ENCODE measurements around the gene MARCHF9.

MARCHF9 gene

DNA sequence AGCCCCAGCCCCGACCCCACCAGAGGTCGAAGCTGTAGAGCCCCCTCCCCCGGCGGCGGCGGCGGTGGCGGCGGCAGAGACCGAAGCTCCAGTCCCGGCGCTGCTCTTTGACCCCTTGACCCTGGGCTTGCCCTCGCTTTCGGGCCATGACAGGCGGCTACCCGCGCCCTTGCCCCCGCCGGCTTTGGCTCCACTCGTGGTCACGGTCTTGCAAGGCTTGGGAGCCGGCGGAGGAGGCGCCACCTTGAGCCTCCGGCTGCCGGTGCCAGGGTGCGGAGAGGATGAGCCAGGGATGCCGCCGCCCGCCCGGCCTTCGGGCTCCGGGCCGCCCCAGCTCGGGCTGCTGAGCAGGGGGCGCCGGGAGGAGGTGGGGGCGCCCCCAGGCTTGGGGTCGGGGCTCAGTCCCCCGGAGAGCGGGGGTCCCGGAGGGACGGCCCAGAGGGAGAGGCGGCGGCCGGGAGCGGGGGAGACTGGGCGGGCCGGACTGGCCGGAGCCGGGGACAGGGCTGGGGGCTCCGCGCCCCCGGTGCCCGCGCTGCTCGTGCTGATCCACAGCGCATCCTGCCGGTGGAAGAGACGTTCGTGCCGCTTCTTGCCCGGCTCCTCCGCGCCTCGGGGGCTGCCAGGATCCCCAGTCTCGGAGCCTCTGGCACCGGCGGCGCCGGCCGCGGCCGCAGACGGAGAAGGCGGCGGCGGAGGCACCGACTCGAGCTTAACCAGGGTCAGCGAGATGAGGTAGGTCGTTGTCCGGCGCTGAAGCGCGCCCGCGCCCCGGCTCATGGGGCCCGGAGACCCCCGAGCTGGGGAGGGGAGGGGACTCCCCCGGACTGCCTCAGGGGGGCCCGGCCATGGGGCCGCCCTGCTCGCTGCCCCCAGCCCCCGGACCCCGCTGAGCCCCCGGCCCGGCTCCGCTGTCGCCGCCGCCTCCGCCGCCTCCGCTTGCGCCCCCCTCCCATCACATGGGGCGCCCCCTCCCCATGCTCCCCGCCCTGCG is 17.1 kb upstream of the MARCHF9 start:
- H3K27ac ChIP-seq = no peak overlapping the region
- no peak for TF ChIP-seq ZFX (IDR thresholded peaks at IDR 0.05; ENCODE audit: borderline replicate concordance)
- TF ChIP-seq, protein P1, sequence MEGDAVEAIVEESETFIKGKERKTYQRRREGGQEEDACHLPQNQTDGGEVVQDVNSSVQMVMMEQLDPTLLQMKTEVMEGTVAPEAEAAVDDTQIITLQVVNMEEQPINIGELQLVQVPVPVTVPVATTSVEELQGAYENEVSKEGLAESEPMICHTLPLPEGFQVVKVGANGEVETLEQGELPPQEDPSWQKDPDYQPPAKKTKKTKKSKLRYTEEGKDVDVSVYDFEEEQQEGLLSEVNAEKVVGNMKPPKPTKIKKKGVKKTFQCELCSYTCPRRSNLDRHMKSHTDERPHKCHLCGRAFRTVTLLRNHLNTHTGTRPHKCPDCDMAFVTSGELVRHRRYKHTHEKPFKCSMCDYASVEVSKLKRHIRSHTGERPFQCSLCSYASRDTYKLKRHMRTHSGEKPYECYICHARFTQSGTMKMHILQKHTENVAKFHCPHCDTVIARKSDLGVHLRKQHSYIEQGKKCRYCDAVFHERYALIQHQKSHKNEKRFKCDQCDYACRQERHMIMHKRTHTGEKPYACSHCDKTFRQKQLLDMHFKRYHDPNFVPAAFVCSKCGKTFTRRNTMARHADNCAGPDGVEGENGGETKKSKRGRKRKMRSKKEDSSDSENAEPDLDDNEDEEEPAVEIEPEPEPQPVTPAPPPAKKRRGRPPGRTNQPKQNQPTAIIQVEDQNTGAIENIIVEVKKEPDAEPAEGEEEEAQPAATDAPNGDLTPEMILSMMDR (IDR thresholded peaks at IDR 0.05) = peak; percentile 75

DNA sequence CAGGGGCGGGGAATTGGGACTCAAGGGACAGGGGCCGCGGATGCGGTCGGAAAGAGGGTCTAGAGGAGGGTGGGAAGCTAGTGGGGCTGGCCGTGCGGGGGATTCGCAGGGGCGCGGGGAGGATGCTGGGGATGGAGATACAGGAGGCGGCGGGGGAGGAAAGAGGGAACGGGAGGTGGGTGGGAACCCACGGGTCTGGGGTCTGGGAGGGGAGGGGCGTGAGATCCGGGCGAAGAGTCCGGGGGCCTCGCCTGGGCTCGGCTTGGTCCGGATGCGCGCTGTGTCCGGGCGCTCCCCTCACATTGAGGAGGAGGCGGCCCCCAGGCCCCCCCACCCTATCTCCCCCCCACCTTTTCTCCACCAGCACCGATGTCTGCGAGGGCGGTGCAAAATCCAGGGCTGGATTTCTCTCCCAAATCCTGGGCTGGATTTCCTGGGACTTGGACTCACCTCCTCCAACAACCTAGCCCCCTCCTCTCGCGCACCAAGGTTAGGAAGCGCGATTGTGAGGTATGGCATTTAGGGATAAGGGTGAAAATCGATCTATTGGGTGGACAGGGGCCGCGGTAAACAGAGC is 16.2 kb upstream of the MARCHF9 start, which contains the start of gene AGAP2:
TSS of gene AGAP2 (minus strand) at position 82 of the 577 bp plus-strand sequence. CDS start 496 bp downstream, outside the sequence.
- no peak for TF ChIP-seq ZFX (IDR thresholded peaks at IDR 0.05; ENCODE audit: borderline replicate concordance)
- TF ChIP-seq, protein P1 (IDR thresholded peaks at IDR 0.05) = no peak
- H3K27ac ChIP-seq = no peak within 1 kb of the TSS

DNA sequence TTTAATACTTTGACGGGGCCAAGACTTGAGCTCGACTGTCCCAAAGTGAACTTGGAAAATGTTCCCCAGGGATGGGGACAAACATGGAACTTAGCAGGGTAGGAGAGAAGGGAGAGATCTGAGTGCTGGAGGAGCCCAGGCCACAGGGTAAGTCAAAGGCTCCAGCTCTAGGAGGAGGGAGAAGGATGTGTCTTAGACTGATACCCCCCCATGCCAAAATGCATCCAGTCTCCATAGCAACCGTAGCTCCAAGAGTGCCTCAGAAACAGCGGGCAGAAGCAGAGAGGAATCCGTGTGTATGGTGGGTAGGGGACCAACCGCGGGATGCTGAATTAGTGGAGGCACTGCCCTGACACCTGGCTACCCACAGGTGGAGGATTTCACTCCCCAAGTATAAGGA is 15.5 kb upstream of the MARCHF9 start:
- TF ChIP-seq, protein P1 (IDR thresholded peaks at IDR 0.05) = no peak
- no peak for TF ChIP-seq ZFX (IDR thresholded peaks at IDR 0.05; ENCODE audit: borderline replicate concordance)
- H3K27ac ChIP-seq = no peak overlapping the region

DNA sequence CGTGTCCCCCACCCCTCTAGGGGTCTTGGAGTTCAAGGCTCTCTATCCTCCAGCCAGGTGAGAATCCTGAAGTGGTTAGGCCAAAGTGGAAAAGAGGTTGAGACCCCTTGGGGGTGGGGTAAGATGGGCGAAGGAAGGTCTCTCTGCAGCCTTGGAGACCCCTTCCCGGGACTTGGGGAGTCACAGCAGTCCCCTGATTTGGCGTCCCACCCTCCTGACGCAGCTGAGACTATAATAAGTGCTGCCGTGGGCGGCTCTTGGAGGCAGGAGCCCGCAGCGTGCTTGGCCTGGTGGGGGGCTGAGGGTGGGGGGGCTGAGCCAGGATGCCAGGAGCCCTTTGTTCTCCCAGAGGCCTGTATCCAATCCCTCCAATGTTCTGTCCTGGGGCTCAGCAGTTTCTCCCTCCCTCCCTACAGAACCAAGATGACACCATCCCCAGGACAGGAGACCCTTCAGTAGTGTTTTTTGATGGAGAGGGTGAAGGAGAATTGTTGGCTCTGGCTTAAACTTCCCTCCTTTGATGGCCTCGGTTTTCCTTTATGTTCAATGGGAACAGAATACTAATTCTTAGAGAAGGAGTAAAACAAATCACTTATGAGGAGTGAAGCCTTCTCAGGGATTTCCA is 14.9 kb upstream of the MARCHF9 start:
- TF ChIP-seq, protein P1 (IDR thresholded peaks at IDR 0.05) = no peak
- TF ChIP-seq ZFX (IDR thresholded peaks at IDR 0.05; ENCODE audit: borderline replicate concordance) = no peak
- H3K27ac ChIP-seq = no peak overlapping the region

DNA sequence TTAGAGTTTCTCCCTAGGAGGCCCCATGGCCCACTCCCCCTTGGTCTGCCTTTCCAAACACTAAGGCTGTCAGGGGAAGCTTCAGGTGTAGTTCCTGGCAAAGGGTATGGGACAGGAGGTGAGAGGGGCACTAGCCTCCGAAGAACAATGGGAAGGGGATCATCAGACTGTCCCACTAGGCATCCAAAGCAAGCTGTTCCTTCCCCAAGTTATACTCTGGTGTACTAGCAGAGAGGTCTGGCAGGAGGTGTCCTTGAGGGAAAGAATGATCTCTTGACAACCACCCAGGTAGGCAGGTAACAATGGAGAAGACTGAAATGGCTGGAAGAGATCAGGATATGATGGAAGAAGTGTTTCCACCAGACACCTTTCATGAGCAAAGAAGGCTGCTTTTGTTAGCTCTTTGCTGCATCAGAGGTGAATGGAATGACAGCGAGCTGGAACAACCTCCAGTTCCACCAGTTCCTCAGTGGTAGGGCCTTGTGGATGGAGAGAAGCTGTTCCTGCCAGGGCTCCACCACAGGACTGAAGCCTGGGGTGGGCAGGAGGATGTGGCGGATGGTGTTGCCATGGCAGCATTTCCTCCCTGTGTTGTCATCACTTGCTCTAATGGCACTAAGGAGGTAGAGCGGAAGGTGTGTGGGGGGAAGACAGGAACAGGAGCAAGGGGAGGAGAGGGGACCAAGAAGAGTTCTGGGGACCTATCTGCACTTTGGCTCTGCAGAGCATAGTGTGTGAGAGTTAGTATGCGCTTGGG is 14.1 kb upstream of the MARCHF9 start:
- no peak overlapping the region for H3K27ac ChIP-seq
- no peak for TF ChIP-seq ZFX (IDR thresholded peaks at IDR 0.05; ENCODE audit: borderline replicate concordance)
- TF ChIP-seq, protein P1 (IDR thresholded peaks at IDR 0.05) = no peak

DNA sequence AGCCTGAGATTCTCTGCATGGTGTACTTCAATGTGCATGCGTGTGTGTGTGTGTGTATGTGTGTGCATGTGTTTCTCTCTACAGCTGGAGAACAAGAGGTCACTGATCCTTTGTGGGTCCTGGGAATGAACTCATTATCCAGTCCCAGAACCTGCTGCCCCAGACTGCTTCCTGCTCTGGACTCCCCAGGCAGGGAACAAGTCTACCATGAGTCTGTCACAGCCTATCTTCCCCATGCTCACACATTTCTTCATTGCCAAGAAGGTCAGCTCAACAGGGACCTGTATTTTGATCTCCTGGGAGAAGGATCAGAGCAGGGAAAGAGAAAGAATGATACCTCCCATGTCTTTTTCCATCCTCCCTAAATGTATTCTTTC is 13.5 kb upstream of the MARCHF9 start:
- H3K27ac ChIP-seq = no peak overlapping the region
- TF ChIP-seq, protein P1 (IDR thresholded peaks at IDR 0.05) = no peak
- no peak for TF ChIP-seq ZFX (IDR thresholded peaks at IDR 0.05; ENCODE audit: borderline replicate concordance)
